Left ventricle myocardium superior (tissue), 1 donor: ENCODE measurements around the gene VIL1. TPM values are rescaled to one million over a fixed set of nuclear protein-coding genes. Genes with fewer than 3 reads are reported as not detected.
A peak's percentile ranks its signal among the peaks of the same experiment; 100 is the strongest.

Experiments
- ATAC-seq: fragments of 200-7000 bp; cut with Tn5 transposase; one replicate; pipeline ENCODE4 v1.9.1; 2020; ENCODE audit warnings: mild to moderate bottlenecking, moderate library complexity
- DNase-seq: peaks from one replicate; pipeline ENCODE4 v3.0.0-alpha.2; 2020
- intact Hi-C: fragments of 100-400 bp; cut with micrococcal nuclease; formaldehyde crosslinking; loops from one replicate; pipeline ENCODE4 v1.11.0; 2022
- total RNA-seq: library from RNA; stranded (reverse); fragmentation: NEBNext Ultra II Directional; extraction: Animal tissue kit (Norgen Biotek cat#: 25700); gene quantifications from one replicate; pipeline ENCODE4 v1.2.1, GENCODE V29; 2021
- donor health status: DM: no; HTN: yes; CAD: no; lungs with severe emphysema.

Gene VIL1
- total RNA-seq, 1 donor from 2014 or later = not detected

- DNase-seq = no peak
- no peak for ATAC-seq
- intact Hi-C loops = no loop called here
These were observed 25.1 kb upstream of the VIL1 start for GRCh38 chr2:218393750-218394290.

- ATAC-seq = no peak
- DNase-seq = no peak
- intact Hi-C loops = no loop called here
These were observed 24.4 kb upstream of the VIL1 start for GRCh38 chr2:218394298-218395089.

- ATAC-seq (no peak), DNase-seq (no peak)
- intact Hi-C loops = no loop called here
These were observed 23.9 kb upstream of the VIL1 start for GRCh38 chr2:218395090-218395444.

- DNase-seq = no peak
- no peak for ATAC-seq
- intact Hi-C loops = no loop called here
These were observed 23.5 kb upstream of the VIL1 start for GRCh38 chr2:218395456-218395825.

- DNase-seq = peak; percentile 95
- intact Hi-C loops = no loop called here
- peak; percentile 67 for ATAC-seq
These were observed 22.9 kb upstream of the VIL1 start for GRCh38 chr2:218395826-218396687.

GRCh38 chr2:218396688-218397462, 22.0 kb upstream of the VIL1 start:
- intact Hi-C loops = no loop called here
- peak; percentile 10 for ATAC-seq
- peak; percentile 87 for DNase-seq

GRCh38 chr2:218397463-218397819, 21.5 kb upstream of the VIL1 start:
- no peak for DNase-seq
- no peak for ATAC-seq
- intact Hi-C loops = no loop called here

GRCh38 chr2:218397820-218398436, 21.0 kb upstream of the VIL1 start:
- ATAC-seq (peak; percentile 26), DNase-seq (peak; percentile 91)
- intact Hi-C loops = no loop called here

GRCh38 chr2:218398437-218399390, 20.2 kb upstream of the VIL1 start:
- DNase-seq = peak; percentile 93
- ATAC-seq = peak; percentile 65
- intact Hi-C loops = no loop called here

GRCh38 chr2:218399391-218400166, 19.3 kb upstream of the VIL1 start, which contains the start of gene CTDSP1:
Gene CTDSP1 (plus strand): TSS chr2:218399868. CDS start chr2:218400091, 223 bp downstream.
- DNase-seq (peak; percentile 98), ATAC-seq (peak; percentile 68)
- intact Hi-C loops = no loop called here

GRCh38 chr2:218400167-218400929, 18.6 kb upstream of the VIL1 start:
- peak; percentile 69 for DNase-seq
- ATAC-seq = no peak
- intact Hi-C loops = no loop called here

- ATAC-seq (no peak), DNase-seq (peak; percentile 59)
- intact Hi-C loops = no loop called here
These were observed 17.7 kb upstream of the VIL1 start for GRCh38 chr2:218400930-218401881.

- intact Hi-C loops = no loop called here
- DNase-seq = no peak
- no peak for ATAC-seq
These were observed 17.0 kb upstream of the VIL1 start for GRCh38 chr2:218401890-218402289.

GRCh38 chr2:218402491-218402901, 16.4 kb upstream of the VIL1 start:
- DNase-seq = no peak
- intact Hi-C loops = no loop called here
- ATAC-seq = no peak

GRCh38 chr2:218402911-218403411, 16.0 kb upstream of the VIL1 start:
- intact Hi-C loops = no loop called here
- ATAC-seq = no peak

More at GRCh38 chr2:218402911-218403411, 16.0 kb upstream of the VIL1 start:
- no peak for DNase-seq
